ENCODE data around the gene RER1. TPM values are rescaled to one million over a fixed set of nuclear protein-coding genes. Genes with fewer than 3 reads are reported as not detected.

Gene RER1
- total RNA-seq, 1 experiment from 2014 or later, result 79.8 TPM

DNA sequence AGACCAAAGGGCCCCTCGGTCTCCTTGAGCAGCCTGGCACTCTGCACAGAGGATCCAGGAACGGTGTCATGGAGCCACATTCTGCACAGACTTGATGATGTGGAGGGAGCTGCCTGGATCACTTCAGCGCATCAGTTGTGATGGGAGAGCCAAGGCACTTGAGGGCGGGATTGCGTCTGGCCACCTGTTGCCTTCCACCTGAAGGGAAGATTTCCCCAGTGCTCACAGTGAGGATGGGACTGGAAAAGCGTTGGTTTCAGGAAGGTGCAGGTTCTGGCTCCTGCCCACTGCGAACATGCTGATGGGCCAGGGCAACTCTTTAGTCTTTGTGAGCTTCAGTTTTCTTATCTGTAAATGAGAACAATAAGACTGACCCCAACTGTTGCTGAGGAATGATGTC lies 2.6 kb downstream of the RER1 start:
- H3K36me3 Mint-ChIP-seq, result peaks cover 28% of the 10 kb centered on the region
- no peaks in the 10 kb centered on the region for H3K9me3 Mint-ChIP-seq
- H3K27me3 Mint-ChIP-seq (ENCODE audit: low read depth), result no peaks in the 10 kb centered on the region
- DNase-seq (ENCODE audit: low spot score) (no peak), ATAC-seq (no peak)
- TF ChIP-seq FOXJ3 (CRISPR knock-in tag; IDR thresholded peaks at IDR 0.05; ENCODE audit: borderline replicate concordance) (no peak), GTF2I (CRISPR knock-in tag; conservative IDR thresholded peaks at IDR 0.05) (no peak), SMAD4 (CRISPR knock-in tag; IDR thresholded peaks at IDR 0.05) (no peak), SP1 (CRISPR knock-in tag; conservative IDR thresholded peaks at IDR 0.05) (no peak), HMGA2 (CRISPR knock-in tag; IDR thresholded peaks at IDR 0.05) (no peak), ETV6 (CRISPR knock-in tag; IDR thresholded peaks at IDR 0.05) (no peak), MYBL2 (CRISPR knock-in tag; IDR thresholded peaks at IDR 0.05) (no peak), ZNF416 (CRISPR knock-in tag; IDR thresholded peaks at IDR 0.05) (no peak)
- TF ChIP-seq, protein P1, sequence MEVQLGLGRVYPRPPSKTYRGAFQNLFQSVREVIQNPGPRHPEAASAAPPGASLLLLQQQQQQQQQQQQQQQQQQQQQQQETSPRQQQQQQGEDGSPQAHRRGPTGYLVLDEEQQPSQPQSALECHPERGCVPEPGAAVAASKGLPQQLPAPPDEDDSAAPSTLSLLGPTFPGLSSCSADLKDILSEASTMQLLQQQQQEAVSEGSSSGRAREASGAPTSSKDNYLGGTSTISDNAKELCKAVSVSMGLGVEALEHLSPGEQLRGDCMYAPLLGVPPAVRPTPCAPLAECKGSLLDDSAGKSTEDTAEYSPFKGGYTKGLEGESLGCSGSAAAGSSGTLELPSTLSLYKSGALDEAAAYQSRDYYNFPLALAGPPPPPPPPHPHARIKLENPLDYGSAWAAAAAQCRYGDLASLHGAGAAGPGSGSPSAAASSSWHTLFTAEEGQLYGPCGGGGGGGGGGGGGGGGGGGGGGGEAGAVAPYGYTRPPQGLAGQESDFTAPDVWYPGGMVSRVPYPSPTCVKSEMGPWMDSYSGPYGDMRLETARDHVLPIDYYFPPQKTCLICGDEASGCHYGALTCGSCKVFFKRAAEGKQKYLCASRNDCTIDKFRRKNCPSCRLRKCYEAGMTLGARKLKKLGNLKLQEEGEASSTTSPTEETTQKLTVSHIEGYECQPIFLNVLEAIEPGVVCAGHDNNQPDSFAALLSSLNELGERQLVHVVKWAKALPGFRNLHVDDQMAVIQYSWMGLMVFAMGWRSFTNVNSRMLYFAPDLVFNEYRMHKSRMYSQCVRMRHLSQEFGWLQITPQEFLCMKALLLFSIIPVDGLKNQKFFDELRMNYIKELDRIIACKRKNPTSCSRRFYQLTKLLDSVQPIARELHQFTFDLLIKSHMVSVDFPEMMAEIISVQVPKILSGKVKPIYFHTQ (CRISPR knock-in tag; IDR thresholded peaks at IDR 0.05), result no peak
- TF ChIP-seq, protein P2, sequence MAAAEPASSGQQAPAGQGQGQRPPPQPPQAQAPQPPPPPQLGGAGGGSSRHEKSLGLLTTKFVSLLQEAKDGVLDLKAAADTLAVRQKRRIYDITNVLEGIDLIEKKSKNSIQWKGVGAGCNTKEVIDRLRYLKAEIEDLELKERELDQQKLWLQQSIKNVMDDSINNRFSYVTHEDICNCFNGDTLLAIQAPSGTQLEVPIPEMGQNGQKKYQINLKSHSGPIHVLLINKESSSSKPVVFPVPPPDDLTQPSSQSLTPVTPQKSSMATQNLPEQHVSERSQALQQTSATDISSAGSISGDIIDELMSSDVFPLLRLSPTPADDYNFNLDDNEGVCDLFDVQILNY (CRISPR knock-in tag; IDR thresholded peaks at IDR 0.05), result no peak
- TF ChIP-seq, protein P3, sequence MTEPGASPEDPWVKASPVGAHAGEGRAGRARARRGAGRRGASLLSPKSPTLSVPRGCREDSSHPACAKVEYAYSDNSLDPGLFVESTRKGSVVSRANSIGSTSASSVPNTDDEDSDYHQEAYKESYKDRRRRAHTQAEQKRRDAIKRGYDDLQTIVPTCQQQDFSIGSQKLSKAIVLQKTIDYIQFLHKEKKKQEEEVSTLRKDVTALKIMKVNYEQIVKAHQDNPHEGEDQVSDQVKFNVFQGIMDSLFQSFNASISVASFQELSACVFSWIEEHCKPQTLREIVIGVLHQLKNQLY (CRISPR knock-in tag; IDR thresholded peaks at IDR 0.05), result no peak
- TF ChIP-seq, protein P4, sequence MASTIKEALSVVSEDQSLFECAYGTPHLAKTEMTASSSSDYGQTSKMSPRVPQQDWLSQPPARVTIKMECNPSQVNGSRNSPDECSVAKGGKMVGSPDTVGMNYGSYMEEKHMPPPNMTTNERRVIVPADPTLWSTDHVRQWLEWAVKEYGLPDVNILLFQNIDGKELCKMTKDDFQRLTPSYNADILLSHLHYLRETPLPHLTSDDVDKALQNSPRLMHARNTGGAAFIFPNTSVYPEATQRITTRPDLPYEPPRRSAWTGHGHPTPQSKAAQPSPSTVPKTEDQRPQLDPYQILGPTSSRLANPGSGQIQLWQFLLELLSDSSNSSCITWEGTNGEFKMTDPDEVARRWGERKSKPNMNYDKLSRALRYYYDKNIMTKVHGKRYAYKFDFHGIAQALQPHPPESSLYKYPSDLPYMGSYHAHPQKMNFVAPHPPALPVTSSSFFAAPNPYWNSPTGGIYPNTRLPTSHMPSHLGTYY (CRISPR knock-in tag; IDR thresholded peaks at IDR 0.05), result no peak
- TF ChIP-seq, protein P5, sequence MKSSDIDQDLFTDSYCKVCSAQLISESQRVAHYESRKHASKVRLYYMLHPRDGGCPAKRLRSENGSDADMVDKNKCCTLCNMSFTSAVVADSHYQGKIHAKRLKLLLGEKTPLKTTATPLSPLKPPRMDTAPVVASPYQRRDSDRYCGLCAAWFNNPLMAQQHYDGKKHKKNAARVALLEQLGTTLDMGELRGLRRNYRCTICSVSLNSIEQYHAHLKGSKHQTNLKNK (CRISPR knock-in tag; IDR thresholded peaks at IDR 0.05), result no peak
- no peak overlapping the region for H3K4me3 Mint-ChIP-seq
- H3K27ac Mint-ChIP-seq, result no peak overlapping the region
- ChIA-PET CTCF (interaction anchor here (1.6 to 2.3 kb wide), 2 partner anchors 12 to 13 kb away, joined by 3 to 8 read pairs; no protein-coding TSS in a partner anchor), POLR2A (no interaction called here)
- H3K4me1 Mint-ChIP-seq, result peaks cover 17% of the 10 kb centered on the region

DNA sequence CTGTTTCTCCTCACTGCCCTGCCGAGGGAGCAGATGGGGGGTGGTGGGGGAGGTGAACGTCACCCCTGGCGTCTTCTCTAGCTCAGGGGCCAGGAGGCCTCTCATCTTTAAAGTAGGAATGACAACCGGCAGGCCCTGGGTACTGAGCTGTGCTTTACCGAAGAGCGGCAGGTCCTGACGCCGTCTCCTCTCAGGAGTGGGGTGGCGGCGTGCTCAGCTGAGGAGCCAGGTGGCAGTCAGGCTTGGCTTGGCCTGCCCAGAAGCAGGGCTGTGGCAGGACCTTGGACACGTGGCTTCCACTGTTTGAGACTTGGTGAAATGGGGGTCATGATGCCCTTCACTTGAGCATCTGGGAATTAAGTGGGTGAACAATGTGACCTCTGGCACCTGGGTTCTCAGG lies 3.1 kb downstream of the RER1 start:
- no peak for ATAC-seq
- DNase-seq (ENCODE audit: low spot score), result no peak
- Mint-ChIP-seq H3K4me1 (peaks cover 17% of the 10 kb centered on the region), H3K27me3 (ENCODE audit: low read depth) (no peaks in the 10 kb centered on the region), H3K36me3 (peaks cover 33% of the 10 kb centered on the region), H3K27ac (peak overlapping the region; percentile 55; the same call in 1 of the 2 replicates), H3K4me3 (no peak overlapping the region), H3K9me3 (no peaks in the 10 kb centered on the region)
- ChIA-PET POLR2A (no interaction called here), CTCF (no interaction called here)
- TF ChIP-seq OVOL2 (CRISPR knock-in tag; IDR thresholded peaks at IDR 0.05; ENCODE audit: borderline replicate concordance) (no peak), TEAD1 (CRISPR knock-in tag; IDR thresholded peaks at IDR 0.05) (no peak), CREB1 (CRISPR knock-in tag; IDR thresholded peaks at IDR 0.05) (no peak), ZNF416 (CRISPR knock-in tag; IDR thresholded peaks at IDR 0.05) (no peak), GTF2I (CRISPR knock-in tag; conservative IDR thresholded peaks at IDR 0.05) (no peak), ZNF219 (CRISPR knock-in tag; IDR thresholded peaks at IDR 0.05; ENCODE audit: borderline replicate concordance) (no peak), FOXJ3 (CRISPR knock-in tag; IDR thresholded peaks at IDR 0.05; ENCODE audit: borderline replicate concordance) (no peak), ZNF317 (CRISPR knock-in tag; IDR thresholded peaks at IDR 0.05; ENCODE audit: borderline replicate concordance, low read depth) (no peak)
- TF ChIP-seq, protein P6, sequence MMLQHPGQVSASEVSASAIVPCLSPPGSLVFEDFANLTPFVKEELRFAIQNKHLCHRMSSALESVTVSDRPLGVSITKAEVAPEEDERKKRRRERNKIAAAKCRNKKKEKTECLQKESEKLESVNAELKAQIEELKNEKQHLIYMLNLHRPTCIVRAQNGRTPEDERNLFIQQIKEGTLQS (CRISPR knock-in tag; conservative IDR thresholded peaks at IDR 0.05), result no peak
- TF ChIP-seq, protein P7, sequence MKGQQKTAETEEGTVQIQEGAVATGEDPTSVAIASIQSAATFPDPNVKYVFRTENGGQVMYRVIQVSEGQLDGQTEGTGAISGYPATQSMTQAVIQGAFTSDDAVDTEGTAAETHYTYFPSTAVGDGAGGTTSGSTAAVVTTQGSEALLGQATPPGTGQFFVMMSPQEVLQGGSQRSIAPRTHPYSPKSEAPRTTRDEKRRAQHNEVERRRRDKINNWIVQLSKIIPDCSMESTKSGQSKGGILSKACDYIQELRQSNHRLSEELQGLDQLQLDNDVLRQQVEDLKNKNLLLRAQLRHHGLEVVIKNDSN (CRISPR knock-in tag; IDR thresholded peaks at IDR 0.05), result no peak
- TF ChIP-seq, protein P8, sequence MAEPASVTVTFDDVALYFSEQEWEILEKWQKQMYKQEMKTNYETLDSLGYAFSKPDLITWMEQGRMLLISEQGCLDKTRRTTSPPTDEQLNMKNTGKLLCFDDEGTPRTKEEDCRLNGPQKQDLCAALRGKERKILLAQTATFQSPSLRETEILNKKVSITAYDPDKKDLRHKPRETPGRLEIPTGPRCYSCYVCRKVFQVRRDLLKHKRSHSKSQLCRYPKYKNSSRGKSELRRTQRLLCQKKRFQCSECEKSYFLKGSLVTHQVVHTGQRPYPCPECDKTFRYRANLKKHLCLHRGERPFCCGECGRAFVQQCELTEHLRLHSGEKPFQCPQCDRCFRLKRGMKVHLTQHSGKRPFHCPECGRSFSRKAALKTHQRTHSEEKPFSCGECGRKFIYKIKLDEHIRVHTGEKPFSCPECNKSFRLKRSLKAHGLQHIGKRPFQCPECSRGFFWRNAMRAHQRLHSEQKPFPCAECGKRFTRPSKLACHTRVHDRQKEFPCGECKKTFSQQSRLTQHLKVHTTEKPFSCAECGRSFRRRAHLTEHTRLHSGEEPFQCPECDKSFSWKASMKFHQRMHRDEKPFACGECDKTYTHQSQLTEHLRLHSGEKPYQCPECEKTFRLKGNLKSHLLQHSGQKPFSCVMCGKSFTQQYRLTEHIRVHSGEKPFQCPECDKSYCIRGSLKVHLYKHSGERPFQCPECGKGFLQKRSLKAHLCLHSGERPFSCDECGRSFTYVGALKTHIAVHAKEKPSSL (CRISPR knock-in tag; conservative IDR thresholded peaks at IDR 0.05), result no peak
- TF ChIP-seq, protein P2 (CRISPR knock-in tag; IDR thresholded peaks at IDR 0.05), result no peak
- TF ChIP-seq, protein P9, sequence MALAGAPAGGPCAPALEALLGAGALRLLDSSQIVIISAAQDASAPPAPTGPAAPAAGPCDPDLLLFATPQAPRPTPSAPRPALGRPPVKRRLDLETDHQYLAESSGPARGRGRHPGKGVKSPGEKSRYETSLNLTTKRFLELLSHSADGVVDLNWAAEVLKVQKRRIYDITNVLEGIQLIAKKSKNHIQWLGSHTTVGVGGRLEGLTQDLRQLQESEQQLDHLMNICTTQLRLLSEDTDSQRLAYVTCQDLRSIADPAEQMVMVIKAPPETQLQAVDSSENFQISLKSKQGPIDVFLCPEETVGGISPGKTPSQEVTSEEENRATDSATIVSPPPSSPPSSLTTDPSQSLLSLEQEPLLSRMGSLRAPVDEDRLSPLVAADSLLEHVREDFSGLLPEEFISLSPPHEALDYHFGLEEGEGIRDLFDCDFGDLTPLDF (CRISPR knock-in tag; IDR thresholded peaks at IDR 0.05), result no peak

All from WTC11 (cell line).